Pons (tissue), 1 donor: ENCODE results near the gene TUBA3E.
"Not testable (repeated sequence)": the region's sequence is repeated elsewhere in the genome, so short reads cannot be mapped to it uniquely, and the experiment has no call there.

Experiments
- DNase-seq: peaks from one replicate; pipeline ENCODE4 v3.0.0-alpha.2; 2016; ENCODE audit warnings: low spot score

The TUBA3E gene

GRCh38 chr2:130191319-130191718 is 6.9 kb downstream of the TUBA3E start:
- not testable (repeated sequence) for DNase-seq

- DNase-seq, result no peak
These were observed 8.0 kb downstream of the TUBA3E start for GRCh38 chr2:130190237-130190636.

GRCh38 chr2:130188958-130189357 is 9.3 kb downstream of the TUBA3E start:
- DNase-seq, result not testable (repeated sequence)

GRCh38 chr2:130187859-130188792 is 10.1 kb downstream of the TUBA3E start:
- DNase-seq, result not testable (repeated sequence)

- DNase-seq, result no peak
These were observed 11.0 kb downstream of the TUBA3E start for GRCh38 chr2:130187268-130187667.

- no peak for DNase-seq
These were observed 11.8 kb downstream of the TUBA3E start for GRCh38 chr2:130186391-130186790.

- DNase-seq, result no peak
These were observed 12.3 kb downstream of the TUBA3E start for GRCh38 chr2:130185896-130186295.

GRCh38 chr2:130185436-130185835 is 12.8 kb downstream of the TUBA3E start:
- no peak for DNase-seq

- peak; percentile 30 for DNase-seq
These were observed 14.5 kb downstream of the TUBA3E start for GRCh38 chr2:130183512-130184373.

GRCh38 chr2:130182826-130183511 is 15.3 kb downstream of the TUBA3E start:
- not testable (repeated sequence) for DNase-seq

- peak; percentile 87 for DNase-seq
These were observed 16.2 kb downstream of the TUBA3E start, which contains the start of gene MZT2B for GRCh38 chr2:130181880-130182682. Gene MZT2B, plus strand, starts transcription at chr2:130182262. Its CDS starts 21 bp downstream, at chr2:130182283.

GRCh38 chr2:130181325-130181879 is 16.8 kb downstream of the TUBA3E start, which contains the start of gene SMPD4:
Gene SMPD4, minus strand, starts transcription at chr2:130181602. Its CDS starts 5,010 bp downstream, at chr2:130176592.
- peak; percentile 95 for DNase-seq

GRCh38 chr2:130180404-130181324 is 17.6 kb downstream of the TUBA3E start:
- DNase-seq, result peak; percentile 18

- DNase-seq, result not testable (repeated sequence)
These were observed 23.4 kb downstream of the TUBA3E start for GRCh38 chr2:130174866-130175265.

GRCh38 chr2:130169896-130170295 is 28.3 kb downstream of the TUBA3E start:
- DNase-seq, result no peak

GRCh38 chr2:130169163-130169562 is 29.1 kb downstream of the TUBA3E start:
- DNase-seq, result not testable (repeated sequence)

- DNase-seq, result not testable (repeated sequence)
These were observed 31.6 kb downstream of the TUBA3E start for GRCh38 chr2:130166611-130167010.

- DNase-seq, result no peak
These were observed 32.8 kb downstream of the TUBA3E start for GRCh38 chr2:130165293-130166016.

GRCh38 chr2:130162968-130163367 is 35.3 kb downstream of the TUBA3E start:
- no peak for DNase-seq
